ENCODE results near the gene XCR1.

The XCR1 gene

GRCh38 chr3:46027021-46027705, at the start of gene XCR1:
TSS of gene XCR1 (minus strand) at chr3:46027483. CDS start at chr3:46021947, 5,536 bp downstream.
- Histone ChIP-seq H3K9me3 (peaks cover 49% of the 10 kb centered on the region), H4K20me1 (no peaks in the 10 kb centered on the region), H3K4me3 (no peak within 1 kb of the TSS), H3K4me2 (no peak within 1 kb of the TSS), H3K27ac (no peak within 1 kb of the TSS), H3K4me1 (no peaks in the 10 kb centered on the region), H3K36me3 (no peaks in the 10 kb centered on the region), H3K9ac (no peak within 1 kb of the TSS), H3K27me3 (no peaks in the 10 kb centered on the region)
- TF ChIP-seq Cebpa-rat (IDR thresholded peaks at IDR 0.05): no peak

GRCh38 chr3:46076606-46077005, 49.3 kb upstream of the XCR1 start:
- Histone ChIP-seq H3K27ac (no peak overlapping the region), H3K4me1 (peaks cover 2% of the 10 kb centered on the region), H3K4me2 (no peak overlapping the region), H3K9me3 (peaks cover 17% of the 10 kb centered on the region), H3K36me3 (no peaks in the 10 kb centered on the region), H3K27me3 (no peaks in the 10 kb centered on the region), H4K20me1 (no peaks in the 10 kb centered on the region), H3K4me3 (no peak overlapping the region), H3K9ac (no peak overlapping the region)
- TF ChIP-seq Cebpa-rat (IDR thresholded peaks at IDR 0.05): no peak

DNA sequence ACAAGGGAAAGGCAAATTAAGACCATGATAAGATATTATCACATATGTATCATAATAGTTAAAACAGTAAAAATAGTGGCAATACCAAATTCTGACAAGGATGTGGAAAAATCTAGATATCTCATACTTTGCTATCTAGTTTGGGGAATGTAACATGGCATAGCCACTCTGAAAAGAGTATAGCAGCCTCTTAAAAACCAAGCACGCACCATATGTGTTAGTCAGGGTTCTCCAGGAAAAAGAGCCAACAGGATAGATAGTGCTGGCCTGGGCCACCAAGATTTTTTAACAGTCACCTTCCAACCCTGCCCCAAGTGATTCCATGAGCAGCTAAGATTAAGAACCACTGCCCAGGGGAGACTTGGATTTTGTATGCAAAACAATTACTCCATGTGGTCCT, 48.5 kb upstream of the XCR1 start:
- Histone ChIP-seq H3K27ac (no peak overlapping the region), H3K4me2 (no peak overlapping the region), H3K27me3 (no peaks in the 10 kb centered on the region), H3K4me3 (no peak overlapping the region), H3K36me3 (no peaks in the 10 kb centered on the region), H4K20me1 (no peaks in the 10 kb centered on the region), H3K9me3 (peaks cover 23% of the 10 kb centered on the region), H3K9ac (no peak overlapping the region), H3K4me1 (peaks cover 10% of the 10 kb centered on the region)
- TF ChIP-seq Cebpa-rat (IDR thresholded peaks at IDR 0.05): no peak

DNA sequence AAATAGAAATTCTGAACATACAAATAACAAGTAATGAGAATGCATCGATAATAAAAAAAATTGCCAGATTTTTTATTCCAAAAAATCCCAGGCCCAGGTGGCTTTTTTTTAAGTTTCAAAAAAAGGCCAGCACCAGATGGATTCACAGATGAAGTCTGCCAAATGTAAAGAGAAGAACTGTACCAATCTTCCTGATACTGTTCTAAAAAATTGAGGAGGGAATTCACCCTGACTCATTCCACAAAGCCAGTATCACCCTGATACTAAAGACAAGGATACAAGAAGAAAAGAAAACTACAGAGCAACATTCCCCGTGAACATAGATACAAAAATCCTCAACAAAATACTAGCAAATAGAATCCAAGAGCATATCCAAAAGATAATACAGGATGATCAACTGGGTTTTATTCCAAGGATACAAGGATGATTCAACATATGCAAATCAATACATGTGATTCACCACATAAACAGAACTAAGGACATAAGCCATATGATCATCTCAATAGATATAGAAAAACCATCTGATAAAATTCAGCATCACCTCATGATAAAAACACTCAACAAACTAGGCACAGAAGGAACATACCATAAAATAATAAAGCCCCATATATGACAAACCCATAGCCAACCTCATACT, 44.1 kb upstream of the XCR1 start:
- H3K4me3 ChIP-seq: no peak overlapping the region

GRCh38 chr3:46070595-46071093, 43.4 kb upstream of the XCR1 start:
- H3K9ac ChIP-seq: no peak overlapping the region
- TF ChIP-seq Cebpa-rat (IDR thresholded peaks at IDR 0.05): no peak

More for the DNA sequence above, 44.1 kb upstream of the XCR1 start:
- Histone ChIP-seq H3K9ac (no peak overlapping the region), H3K27ac (no peak overlapping the region), H3K36me3 (no peaks in the 10 kb centered on the region), H3K9me3 (peaks cover 23% of the 10 kb centered on the region), H4K20me1 (no peaks in the 10 kb centered on the region), H3K4me2 (peak overlapping the region; percentile 45; the same call in 1 of the 2 replicates), H3K27me3 (no peaks in the 10 kb centered on the region), H3K4me1 (peaks cover 46% of the 10 kb centered on the region)
- no peak for TF ChIP-seq Cebpa-rat (IDR thresholded peaks at IDR 0.05)

GRCh38 chr3:46068501-46068900, 41.2 kb upstream of the XCR1 start:
- no peak overlapping the region for H3K27ac ChIP-seq
- H3K9me3 ChIP-seq: peaks cover 23% of the 10 kb centered on the region
- no peaks in the 10 kb centered on the region for H3K36me3 ChIP-seq
- no peaks in the 10 kb centered on the region for H4K20me1 ChIP-seq
- no peak overlapping the region for H3K4me3 ChIP-seq
- H3K9ac ChIP-seq: no peak overlapping the region
- peaks cover 57% of the 10 kb centered on the region for H3K4me1 ChIP-seq
- peak overlapping the region; percentile 70 for H3K4me2 ChIP-seq
- no peak for TF ChIP-seq Cebpa-rat (IDR thresholded peaks at IDR 0.05)
- no peaks in the 10 kb centered on the region for H3K27me3 ChIP-seq

More at GRCh38 chr3:46070595-46071093, 43.4 kb upstream of the XCR1 start:
- H3K4me1 ChIP-seq: peaks cover 51% of the 10 kb centered on the region
- no peak overlapping the region for H3K27ac ChIP-seq
- no peaks in the 10 kb centered on the region for H3K27me3 ChIP-seq
- H3K36me3 ChIP-seq: no peaks in the 10 kb centered on the region
- peaks cover 23% of the 10 kb centered on the region for H3K9me3 ChIP-seq
- H3K4me2 ChIP-seq: peak overlapping the region; percentile 45
- no peak overlapping the region for H3K4me3 ChIP-seq
- H4K20me1 ChIP-seq: no peaks in the 10 kb centered on the region

DNA sequence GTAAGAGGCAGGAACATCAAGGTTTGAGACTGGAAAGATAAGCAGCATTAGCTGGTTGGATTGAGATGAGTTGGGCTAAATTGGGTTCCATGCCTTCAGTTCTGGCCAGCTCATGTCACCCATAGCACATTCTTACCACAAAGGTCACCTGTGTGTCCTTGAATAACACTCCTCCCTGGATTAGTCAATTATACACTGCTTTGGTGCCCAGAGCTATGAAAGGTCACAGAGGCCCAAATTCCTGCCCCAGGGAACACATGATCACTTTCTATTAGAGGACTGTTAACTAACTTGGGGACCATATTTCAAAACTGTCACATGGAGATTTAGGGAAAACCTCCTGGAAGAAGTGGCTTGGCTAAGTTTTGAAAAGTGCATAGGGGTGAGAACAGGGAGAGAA, 40.1 kb upstream of the XCR1 start:
- H3K27ac ChIP-seq: no peak overlapping the region
- peaks cover 57% of the 10 kb centered on the region for H3K4me1 ChIP-seq
- H3K36me3 ChIP-seq: no peaks in the 10 kb centered on the region
- TF ChIP-seq Cebpa-rat (IDR thresholded peaks at IDR 0.05): no peak
- peak overlapping the region; percentile 70; the same call in 1 of the 2 replicates for H3K4me2 ChIP-seq
- H3K9ac ChIP-seq: no peak overlapping the region
- no peak overlapping the region for H3K4me3 ChIP-seq
- H3K9me3 ChIP-seq: peaks cover 14% of the 10 kb centered on the region
- no peaks in the 10 kb centered on the region for H4K20me1 ChIP-seq
- no peaks in the 10 kb centered on the region for H3K27me3 ChIP-seq

- peak overlapping the region; percentile 60 for H3K4me2 ChIP-seq
- H3K36me3 ChIP-seq: no peaks in the 10 kb centered on the region
- H4K20me1 ChIP-seq: no peaks in the 10 kb centered on the region
- H3K4me1 ChIP-seq: peaks cover 48% of the 10 kb centered on the region
- no peaks in the 10 kb centered on the region for H3K27me3 ChIP-seq
- H3K4me3 ChIP-seq: no peak overlapping the region
- no peaks in the 10 kb centered on the region for H3K9me3 ChIP-seq
- no peak overlapping the region for H3K27ac ChIP-seq
- no peak overlapping the region for H3K9ac ChIP-seq
- TF ChIP-seq Cebpa-rat (IDR thresholded peaks at IDR 0.05): no peak
Observed at GRCh38 chr3:46065750-46066256, 38.5 kb upstream of the XCR1 start.

GRCh38 chr3:46065294-46065705, 38.0 kb upstream of the XCR1 start:
- Histone ChIP-seq H3K27ac (no peak overlapping the region), H3K4me1 (peaks cover 43% of the 10 kb centered on the region), H4K20me1 (no peaks in the 10 kb centered on the region), H3K4me2 (peak overlapping the region; percentile 60), H3K9ac (no peak overlapping the region), H3K27me3 (no peaks in the 10 kb centered on the region), H3K36me3 (no peaks in the 10 kb centered on the region), H3K4me3 (no peak overlapping the region), H3K9me3 (no peaks in the 10 kb centered on the region)
- TF ChIP-seq Cebpa-rat (IDR thresholded peaks at IDR 0.05): no peak

- Histone ChIP-seq H3K36me3 (no peaks in the 10 kb centered on the region), H3K4me1 (peaks cover 22% of the 10 kb centered on the region), H3K27ac (no peak overlapping the region), H3K27me3 (no peaks in the 10 kb centered on the region), H3K9ac (no peak overlapping the region), H4K20me1 (no peaks in the 10 kb centered on the region), H3K9me3 (no peaks in the 10 kb centered on the region), H3K4me3 (no peak overlapping the region), H3K4me2 (no peak overlapping the region)
- no peak for TF ChIP-seq Cebpa-rat (IDR thresholded peaks at IDR 0.05)
Observed at GRCh38 chr3:46062679-46063078, 35.4 kb upstream of the XCR1 start.

Data from BLaER1 (cell line).